IPS-18a (cell line): ENCODE results near the gene ACTL10.

Source experiments
- H3K27ac ChIP-seq: one replicate; pipeline ENCODE4 v1.5.1; 2013; ENCODE audit warnings: low read length
- H3K27me3 ChIP-seq: one replicate; pipeline ENCODE4 v1.6.1; 2013; ENCODE audit warnings: mild to moderate bottlenecking, low read length; ENCODE audit not compliant: control insufficient read depth, insufficient read depth
- H3K36me3 ChIP-seq: one replicate; pipeline ENCODE4 v1.6.1; 2013; ENCODE audit warnings: low read depth, low read length; ENCODE audit not compliant: control insufficient read depth
- H3K4me1 ChIP-seq: one replicate; pipeline ENCODE4 v1.6.1; 2013; ENCODE audit warnings: low read depth, low read length; ENCODE audit not compliant: control insufficient read depth
- H3K4me3 ChIP-seq: one replicate; pipeline ENCODE4 v1.5.1; 2013; ENCODE audit warnings: low read length
- H3K9ac ChIP-seq: one replicate; pipeline ENCODE4 v1.6.1; 2013; ENCODE audit warnings: mild to moderate bottlenecking, low read length, moderate library complexity
- H3K9me3 ChIP-seq: one replicate; pipeline ENCODE4 v1.6.1; 2013; ENCODE audit warnings: low read depth, low read length; ENCODE audit not compliant: control insufficient read depth

The ACTL10 gene

DNA sequence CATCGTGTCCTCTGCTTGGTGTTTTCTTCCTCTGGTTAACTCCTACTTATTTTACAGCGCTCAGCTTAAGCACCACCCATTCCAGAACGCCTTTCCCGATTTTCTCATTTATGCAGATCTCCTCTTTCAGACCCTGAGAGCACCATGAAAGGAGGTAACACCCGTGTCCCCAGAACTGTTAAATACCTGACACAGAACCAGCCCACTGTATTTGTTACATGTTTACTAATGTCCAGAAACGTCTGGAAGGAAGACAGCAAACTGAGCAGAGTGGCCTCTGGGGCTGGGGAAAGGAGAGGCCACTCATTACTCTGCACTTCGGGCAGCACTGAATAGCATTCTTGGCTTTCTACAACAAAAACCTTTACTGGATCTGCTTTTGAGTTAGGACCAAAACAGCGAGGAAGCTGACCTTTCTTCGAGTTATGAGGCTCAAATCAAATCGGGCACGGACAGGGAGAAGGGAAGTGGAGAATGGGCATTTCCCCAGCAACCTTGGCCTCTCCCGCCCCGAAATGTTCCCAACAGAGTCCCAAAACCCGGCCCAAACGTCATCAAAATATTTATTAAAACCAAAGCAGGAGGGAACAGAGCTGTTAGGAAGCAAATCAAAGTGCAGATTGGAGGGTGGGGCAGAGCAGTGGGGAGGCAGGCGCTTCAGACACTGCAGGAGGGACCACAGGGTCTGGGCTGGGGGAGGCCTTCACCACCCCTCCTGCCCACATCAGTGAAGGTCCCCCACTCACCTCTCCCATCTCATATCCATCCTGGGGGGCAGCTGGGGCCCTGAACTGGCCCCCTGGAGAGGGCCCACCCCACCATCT lies 8.6 kb downstream of the ACTL10 start:
- H3K4me1 ChIP-seq = peaks cover 17% of the 10 kb centered on the region
- H3K9me3 ChIP-seq = no peaks in the 10 kb centered on the region
- no peak overlapping the region for H3K27ac ChIP-seq
- peaks cover 34% of the 10 kb centered on the region for H3K36me3 ChIP-seq
- no peaks in the 10 kb centered on the region for H3K27me3 ChIP-seq
- peak overlapping the region; percentile 73 for H3K4me3 ChIP-seq
- no peak overlapping the region for H3K9ac ChIP-seq

DNA sequence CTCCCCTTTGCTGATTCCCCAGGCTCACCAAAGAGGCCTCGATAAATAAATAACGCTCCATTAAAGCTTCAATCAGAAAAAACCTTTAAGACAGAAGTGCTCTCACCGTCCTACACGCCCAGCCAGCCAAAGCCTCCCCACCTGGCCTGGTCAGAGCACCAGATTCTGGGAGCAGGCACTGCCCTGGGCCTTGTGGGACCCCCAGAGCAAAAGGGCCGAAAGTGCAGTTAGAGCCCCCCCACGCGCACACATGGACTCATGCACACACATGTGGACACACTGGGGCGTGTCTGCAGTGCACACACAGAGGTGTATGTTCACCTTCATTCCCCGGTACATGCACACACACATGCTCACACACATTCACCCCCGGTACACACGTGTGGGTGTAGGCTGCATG lies 9.4 kb downstream of the ACTL10 start:
- H3K27me3 ChIP-seq = no peaks in the 10 kb centered on the region
- no peak overlapping the region for H3K9ac ChIP-seq
- H3K4me3 ChIP-seq = no peak overlapping the region
- H3K9me3 ChIP-seq = no peaks in the 10 kb centered on the region
- H3K36me3 ChIP-seq = peaks cover 38% of the 10 kb centered on the region
- H3K27ac ChIP-seq = no peak overlapping the region
- peaks cover 17% of the 10 kb centered on the region for H3K4me1 ChIP-seq

DNA sequence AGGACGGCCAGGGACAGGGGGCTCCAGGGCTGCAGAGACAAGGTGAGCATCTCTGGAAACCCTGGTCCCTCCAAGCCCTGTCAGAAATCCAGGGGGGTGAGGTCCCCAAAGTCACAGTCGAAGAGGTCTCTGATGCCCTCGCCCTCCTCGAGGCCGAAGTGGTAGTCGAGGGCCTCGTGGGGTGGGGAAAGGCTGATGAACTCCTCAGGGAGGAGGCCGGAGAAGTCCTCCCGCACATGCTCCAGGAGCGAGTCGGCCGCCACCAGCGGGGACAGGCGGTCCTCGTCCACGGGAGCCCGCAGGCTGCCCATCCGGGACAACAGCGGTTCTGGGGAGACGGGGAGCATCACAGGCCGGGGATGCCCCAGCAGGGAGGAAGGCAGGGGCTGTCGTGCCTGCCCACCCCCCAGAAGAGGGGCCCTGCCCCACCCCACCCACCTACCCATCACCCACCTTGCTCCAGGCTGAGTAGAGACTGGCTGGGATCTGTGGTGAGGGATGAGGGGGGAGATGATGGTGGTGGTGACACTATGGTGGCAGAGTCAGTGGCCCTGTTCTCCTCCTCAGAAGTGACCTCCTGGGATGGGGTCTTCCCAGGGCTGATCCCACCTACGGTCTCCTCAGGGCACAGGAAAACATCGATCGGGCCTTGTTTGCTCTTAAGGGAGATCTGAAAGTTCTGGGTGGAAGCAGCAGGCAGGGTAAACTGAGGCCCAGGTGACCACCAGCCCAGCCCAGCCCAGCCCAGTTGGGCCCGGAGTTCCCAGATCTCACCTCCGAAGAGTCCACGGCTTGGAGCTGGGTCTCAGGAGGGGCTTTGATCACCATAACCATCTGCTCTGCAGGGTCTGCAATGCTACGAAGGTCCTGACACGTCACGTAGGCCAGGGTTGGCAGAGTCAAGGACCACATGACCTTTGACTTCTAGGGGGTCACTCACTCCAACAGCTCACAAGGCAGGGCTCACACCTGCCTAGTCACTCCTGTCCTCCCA lies 10.2 kb downstream of the ACTL10 start:
- H3K4me1 ChIP-seq = peaks cover 17% of the 10 kb centered on the region
- H3K4me3 ChIP-seq = no peak overlapping the region
- H3K27ac ChIP-seq = no peak overlapping the region
- H3K9ac ChIP-seq = no peak overlapping the region
- no peaks in the 10 kb centered on the region for H3K27me3 ChIP-seq
- no peaks in the 10 kb centered on the region for H3K9me3 ChIP-seq
- H3K36me3 ChIP-seq = peaks cover 38% of the 10 kb centered on the region

- no peaks in the 10 kb centered on the region for H3K27me3 ChIP-seq
- no peak overlapping the region for H3K27ac ChIP-seq
- H3K4me3 ChIP-seq = no peak overlapping the region
- no peak overlapping the region for H3K9ac ChIP-seq
- peaks cover 13% of the 10 kb centered on the region for H3K4me1 ChIP-seq
- peaks cover 38% of the 10 kb centered on the region for H3K36me3 ChIP-seq
- H3K9me3 ChIP-seq = no peaks in the 10 kb centered on the region
Measured at GRCh38 chr20:33677991-33678702, 11.4 kb downstream of the ACTL10 start.

DNA sequence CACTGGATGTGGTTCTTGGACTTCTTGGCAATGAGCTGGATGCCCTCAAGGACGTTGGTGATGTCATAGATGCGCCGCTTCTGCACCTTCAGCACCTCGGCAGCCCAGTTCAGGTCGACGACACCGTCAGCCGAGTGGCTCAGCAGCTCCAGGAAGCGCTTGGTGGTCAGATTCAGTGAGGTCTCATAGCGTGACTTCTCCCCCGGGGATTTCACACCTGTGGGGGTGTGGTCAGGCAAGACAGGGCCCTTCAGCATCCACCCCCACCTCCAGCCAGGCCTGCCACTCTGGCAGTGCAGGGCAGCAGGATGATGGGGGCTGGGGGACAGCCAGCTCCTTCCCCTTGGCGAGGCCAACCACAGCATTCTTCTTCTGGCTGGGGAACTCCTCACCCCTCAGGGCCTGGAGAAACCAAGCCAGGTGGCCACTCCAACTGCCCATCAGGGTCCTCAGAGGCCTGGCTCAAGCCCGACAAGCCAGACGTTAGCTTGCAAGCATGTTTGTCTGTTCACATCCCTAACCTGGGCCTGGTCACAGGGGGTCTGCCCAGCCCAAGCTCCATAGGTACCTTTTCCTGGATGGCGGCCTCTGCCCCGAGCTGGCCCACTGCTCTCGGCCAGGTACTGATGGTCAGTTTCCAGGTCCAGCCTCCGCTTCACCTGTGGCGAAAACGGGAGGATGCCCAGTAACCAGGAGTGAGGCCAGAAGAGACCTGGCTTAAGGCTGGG lies 13.2 kb downstream of the ACTL10 start:
- H3K9me3 ChIP-seq = no peaks in the 10 kb centered on the region
- no peak overlapping the region for H3K9ac ChIP-seq
- no peak overlapping the region for H3K27ac ChIP-seq
- peaks cover 45% of the 10 kb centered on the region for H3K36me3 ChIP-seq
- peaks cover 11% of the 10 kb centered on the region for H3K4me1 ChIP-seq
- H3K4me3 ChIP-seq = no peak overlapping the region
- no peaks in the 10 kb centered on the region for H3K27me3 ChIP-seq

DNA sequence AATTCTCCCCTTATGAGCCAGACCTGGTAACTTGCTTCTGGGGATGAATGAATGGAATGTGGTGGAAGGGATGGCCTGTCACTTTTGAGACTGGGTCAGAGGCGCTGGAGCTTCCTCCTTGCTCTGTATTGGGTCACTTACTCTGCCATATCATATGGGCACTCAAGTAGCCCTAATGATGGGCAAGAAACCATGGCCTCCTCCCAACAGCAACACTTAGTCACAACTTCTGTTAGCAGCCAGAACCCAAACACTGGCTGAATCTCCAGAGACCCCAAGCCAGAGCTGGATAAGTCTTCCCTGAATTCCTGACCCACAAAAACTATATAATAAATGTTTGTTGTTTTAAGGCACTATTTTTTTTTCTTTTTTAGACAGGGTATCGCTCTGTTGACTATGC lies 13.9 kb downstream of the ACTL10 start:
- Histone ChIP-seq H3K4me3 (no peak overlapping the region), H3K36me3 (peaks cover 45% of the 10 kb centered on the region), H3K9ac (no peak overlapping the region), H3K9me3 (no peaks in the 10 kb centered on the region), H3K4me1 (peaks cover 8% of the 10 kb centered on the region), H3K27me3 (no peaks in the 10 kb centered on the region), H3K27ac (no peak overlapping the region)

- H3K9me3 ChIP-seq = no peaks in the 10 kb centered on the region
- H3K27me3 ChIP-seq = no peaks in the 10 kb centered on the region
- H3K9ac ChIP-seq = no peak overlapping the region
- peaks cover 42% of the 10 kb centered on the region for H3K36me3 ChIP-seq
- H3K4me1 ChIP-seq = peaks cover 8% of the 10 kb centered on the region
- no peak overlapping the region for H3K4me3 ChIP-seq
- H3K27ac ChIP-seq = no peak overlapping the region
Measured at GRCh38 chr20:33681288-33681687, 14.5 kb downstream of the ACTL10 start.

- H3K36me3 ChIP-seq = peaks cover 38% of the 10 kb centered on the region
- no peak overlapping the region for H3K9ac ChIP-seq
- H3K27ac ChIP-seq = no peak overlapping the region
- H3K9me3 ChIP-seq = no peaks in the 10 kb centered on the region
- no peaks in the 10 kb centered on the region for H3K27me3 ChIP-seq
- H3K4me3 ChIP-seq = no peak overlapping the region
- H3K4me1 ChIP-seq = peaks cover 11% of the 10 kb centered on the region
Measured at GRCh38 chr20:33681728-33682353, 15.1 kb downstream of the ACTL10 start.

- Histone ChIP-seq H3K36me3 (peaks cover 17% of the 10 kb centered on the region), H3K9me3 (no peaks in the 10 kb centered on the region), H3K27ac (no peak overlapping the region), H3K27me3 (no peaks in the 10 kb centered on the region), H3K4me3 (peak overlapping the region; percentile 70), H3K4me1 (peaks cover 13% of the 10 kb centered on the region), H3K9ac (peak overlapping the region; percentile 82)
Measured at GRCh38 chr20:33684533-33685327, 18.0 kb downstream of the ACTL10 start.
